Liver (tissue), 9 donors: ENCODE results near the gene SKAP1. TPM values are rescaled to one million over a fixed set of nuclear protein-coding genes. Genes with fewer than 3 reads are reported as not detected.

Experiments
- DNase-seq: peaks from one replicate; pipeline ENCODE4 v3.0.0-alpha.2; 2017; ENCODE audit warnings: low spot score
- H3K27ac ChIP-seq, 2 donors: one replicate each; pipeline ENCODE4 v1.7.0; 2013; ENCODE audit warnings: inconsistent platforms in 2 of 2, low read length in 2 of 2, control low read depth in 1 of 2, low read depth in 1 of 2, mild to moderate bottlenecking in 1 of 2
- H3K27me3 ChIP-seq, 4 donors: one replicate each; pipeline versions ENCODE4 v1.6.1 to v1.7.0; 2013; ENCODE audit warnings: low read length in 3 of 4, inconsistent platforms in 1 of 4, mild to moderate bottlenecking in 1 of 4, moderate library complexity in 1 of 4; ENCODE audit not compliant: control insufficient read depth in 4 of 4, insufficient read depth in 4 of 4
- H3K36me3 ChIP-seq, 4 donors: one replicate each; pipeline versions ENCODE4 v1.6.1 to v1.7.0; 2013; ENCODE audit warnings: low read length in 3 of 4, mild to moderate bottlenecking in 3 of 4, low read depth in 1 of 4, moderate library complexity in 1 of 4; ENCODE audit not compliant: control insufficient read depth in 4 of 4, insufficient read depth in 3 of 4
- H3K4me1 ChIP-seq, 4 donors: one replicate each; pipeline versions ENCODE4 v1.6.1 to v1.7.0; 2013; ENCODE audit warnings: low read length in 3 of 4, mild to moderate bottlenecking in 3 of 4, moderate library complexity in 1 of 4; ENCODE audit not compliant: control insufficient read depth in 4 of 4, insufficient read depth in 4 of 4
- H3K4me3 ChIP-seq, 3 donors: one replicate each; pipeline versions ENCODE4 v1.6.1 to v1.7.0; 2013; ENCODE audit warnings: low read length in 3 of 3, control low read depth in 1 of 3, low read depth in 1 of 3, mild to moderate bottlenecking in 1 of 3
- H3K9ac ChIP-seq, 2 donors: one replicate each; pipeline ENCODE4 v1.7.0; 2013; ENCODE audit warnings: low read length in 2 of 2, mild to moderate bottlenecking in 2 of 2, moderate library complexity in 2 of 2, control low read depth in 1 of 2, low read depth in 1 of 2
- H3K9me3 ChIP-seq, 4 donors: one replicate each; pipeline versions ENCODE4 v1.6.1 to v1.7.0; 2013; ENCODE audit warnings: low read length in 3 of 4; ENCODE audit not compliant: control insufficient read depth in 4 of 4
- ATF3 ChIP-seq: IDR thresholded peaks from 2 replicates; pipeline ENCODE4 v1.6.1; 2016; ENCODE audit warnings: antibody characterized with exemption
- CTCF ChIP-seq: fragments of 150-350 bp; IDR thresholded peaks from 2 replicates; pipeline ENCODE4 v1.5.1; 2017; ENCODE audit warnings: improper control_type of control experiment, low read depth, low read length; ENCODE audit not compliant: missing input control
- EGR1 ChIP-seq, 2 donors: IDR thresholded peaks; 2 replicates each; pipeline ENCODE4 v1.6.1; 2016 to 2018; ENCODE audit warnings: antibody characterized with exemption in 2 of 2, low read depth in 2 of 2
- FOXA1 ChIP-seq: IDR thresholded peaks from 2 replicates; pipeline ENCODE4 v1.6.1; 2016; ENCODE audit warnings: antibody characterized with exemption
- GABPA ChIP-seq, 2 donors: IDR thresholded peaks in 1 of 2; conservative IDR thresholded peaks in 1 of 2; 2 replicates each; pipeline ENCODE4 v1.6.1; 2016; ENCODE audit warnings: antibody characterized with exemption in 2 of 2, mild to moderate bottlenecking in 1 of 2, moderate library complexity in 1 of 2
- HNF4A ChIP-seq, 2 donors: conservative IDR thresholded peaks; 2 replicates each; pipeline ENCODE4 v1.6.1; 2016; ENCODE audit warnings: antibody characterized with exemption in 2 of 2, mild to moderate bottlenecking in 2 of 2
- HNF4G ChIP-seq: IDR thresholded peaks from 2 replicates; pipeline ENCODE4 v1.6.1; 2016; ENCODE audit warnings: antibody characterized with exemption
- JUND ChIP-seq, 2 donors: IDR thresholded peaks; 2 replicates each; pipeline ENCODE4 v1.6.1; 2016; ENCODE audit warnings: antibody characterized with exemption in 2 of 2
- MAX ChIP-seq: IDR thresholded peaks from 2 replicates; pipeline ENCODE4 v1.6.1; 2016; ENCODE audit warnings: antibody characterized with exemption
- NR2F2 ChIP-seq: IDR thresholded peaks from 2 replicates; pipeline ENCODE4 v1.6.1; 2016; ENCODE audit warnings: antibody characterized with exemption
- RAD21 ChIP-seq, 2 donors: IDR thresholded peaks; 2 replicates each; pipeline ENCODE4 v1.6.1; 2016; ENCODE audit warnings: antibody characterized with exemption in 2 of 2, mild to moderate bottlenecking in 2 of 2
- REST ChIP-seq: IDR thresholded peaks from 2 replicates; pipeline ENCODE4 v1.6.1; 2016; ENCODE audit warnings: antibody characterized with exemption, mild to moderate bottlenecking
- RXRA ChIP-seq, 2 donors: IDR thresholded peaks; 2 replicates each; pipeline ENCODE4 v1.6.1; 2017 to 2018; ENCODE audit warnings: antibody characterized with exemption in 2 of 2, mild to moderate bottlenecking in 1 of 2
- SP1 ChIP-seq: IDR thresholded peaks from 2 replicates; pipeline ENCODE4 v1.6.1; 2018; ENCODE audit warnings: antibody characterized with exemption, mild to moderate bottlenecking
- TAF1 ChIP-seq: conservative IDR thresholded peaks from 2 replicates; pipeline ENCODE4 v1.6.1; 2016; ENCODE audit warnings: antibody characterized with exemption, mild to moderate bottlenecking
- YY1 ChIP-seq: IDR thresholded peaks from 2 replicates; pipeline ENCODE4 v1.6.1; 2016; ENCODE audit warnings: antibody characterized with exemption, mild to moderate bottlenecking
- ZBTB33 ChIP-seq: IDR thresholded peaks from 2 replicates; pipeline ENCODE4 v1.6.1; 2016; ENCODE audit warnings: antibody characterized with exemption
- WGBS: extraction: QIAGEN DNeasy Blood & Tissue Kit; methylation state at CpG from one replicate; pipeline ENCODE4 v1.1.7; 2013; 5-methylcytosine and 5-hydroxymethylcytosine counted together
- polyA plus RNA-seq, 2 donors: library from polyadenylated mRNA; stranded (reverse) in 1 of 2; unstranded in 1 of 2; fragments of 200-250 nt in 1 of 2; fragments of >200 nt in 1 of 2; fragmentation: Nextera tagmentation in 1 of 2; extraction: Ambion mirVana in 1 of 2; gene quantifications; one replicate each; pipeline versions ENCODE4 v1.2.1 to v1.2.3, GENCODE V29; 2013 to 2015
- total RNA-seq, 2 donors: library from RNA; depleted of rRNA; stranded (reverse); fragments of >200 nt; gene quantifications; one replicate each; pipeline ENCODE4 v1.2.3, GENCODE V29; 2014
- donor health status: healthy.
- donor health status: healthy.
- donor health status: healthy.
- donor health status: healthy.
- donor health status: healthy.

Gene SKAP1
- total and polyA plus RNA-seq, 4 donors, result 2.5 to 20.8 (median 11.3) TPM

- no peak overlapping the region for H3K9ac ChIP-seq
- no peak for DNase-seq
- no peak for TF ChIP-seq RXRA (IDR thresholded peaks at IDR 0.05)
- no peak for TF ChIP-seq SP1
- no peak for TF ChIP-seq ATF3
- TF ChIP-seq REST, result no peak
- TF ChIP-seq ZBTB33, result no peak
- TF ChIP-seq EGR1 (IDR thresholded peaks at IDR 0.05; ENCODE audit: low read depth in 2 of 2), result no peak
- TF ChIP-seq CTCF, result no peak
- TF ChIP-seq GABPA (IDR thresholded peaks at IDR 0.05 in 1 of 2, conservative IDR thresholded peaks at IDR 0.05 in 1 of 2), result no peak
- no peak for TF ChIP-seq FOXA1
- TF ChIP-seq YY1, result no peak
- TF ChIP-seq JUND (IDR thresholded peaks at IDR 0.05), result no peak
- TF ChIP-seq MAX, result no peak
- no peak for TF ChIP-seq NR2F2
- TF ChIP-seq HNF4G, result no peak
- TF ChIP-seq RAD21 (IDR thresholded peaks at IDR 0.05), result no peak
- 85% methylated on average over 3 of the region's 3 CpGs for WGBS
- no peaks in the 10 kb centered on the region for H3K36me3 ChIP-seq
- H3K9me3 ChIP-seq, result no peaks in the 10 kb centered on the region
- H3K4me3 ChIP-seq, result no peak overlapping the region
- no peaks in the 10 kb centered on the region for H3K4me1 ChIP-seq
- peaks cover 0 to 10% (median 2%) of the 10 kb centered on the region in 4 donors for H3K27me3 ChIP-seq
- no peak overlapping the region for H3K27ac ChIP-seq
Observed at GRCh38 chr17:48469227-48469626, 39.2 kb upstream of the SKAP1 start.

GRCh38 chr17:48468299-48468698 is 38.3 kb upstream of the SKAP1 start:
- Histone ChIP-seq H3K9ac (no peak overlapping the region), H3K27me3 (peaks cover 0 to 10% (median 2%) of the 10 kb centered on the region in 4 donors), H3K27ac (no peak overlapping the region), H3K9me3 (no peaks in the 10 kb centered on the region), H3K4me3 (no peak overlapping the region), H3K36me3 (no peaks in the 10 kb centered on the region), H3K4me1 (no peaks in the 10 kb centered on the region)
- DNase-seq, result no peak
- 83% methylated on average over 4 of the region's 4 CpGs for WGBS
- no peak for TF ChIP-seq JUND (IDR thresholded peaks at IDR 0.05)
- no peak for TF ChIP-seq NR2F2
- no peak for TF ChIP-seq YY1
- no peak for TF ChIP-seq SP1
- TF ChIP-seq TAF1, result no peak
- TF ChIP-seq MAX, result no peak
- no peak for TF ChIP-seq ZBTB33
- TF ChIP-seq EGR1 (IDR thresholded peaks at IDR 0.05; ENCODE audit: low read depth in 2 of 2), result no peak
- no peak for TF ChIP-seq HNF4G
- TF ChIP-seq REST, result no peak
- TF ChIP-seq RAD21 (IDR thresholded peaks at IDR 0.05), result no peak
- no peak for TF ChIP-seq HNF4A (conservative IDR thresholded peaks at IDR 0.05)
